SK-N-MC (cell line): ENCODE results near the gene ATP5F1B.

Source experiments
- EZH2 ChIP-seq: fragments of 200-600 bp; sonication (generic); IDR thresholded peaks from one replicate; pipeline ENCODE4 v1.6.1; 2017; ENCODE audit warnings: antibody characterized with exemption
- POLR2AphosphoS5 ChIP-seq: IDR thresholded peaks from 2 replicates; pipeline ENCODE4 v1.6.1; 2012; ENCODE audit warnings: mild to moderate bottlenecking, low read depth, low read length, borderline replicate concordance

GRCh38 chr12:56668197-56668457, 22.3 kb upstream of the ATP5F1B start:
- TF ChIP-seq POLR2AphosphoS5 (no peak), EZH2 (no peak)
